ENCODE results near the gene SLC5A10. TPM values are rescaled to one million over a fixed set of nuclear protein-coding genes. Genes with fewer than 3 reads are reported as not detected.

The SLC5A10 gene
- total RNA-seq, 6 experiments from 2014 or later = 0.07 to 0.14 TPM; not detected in 4

DNA sequence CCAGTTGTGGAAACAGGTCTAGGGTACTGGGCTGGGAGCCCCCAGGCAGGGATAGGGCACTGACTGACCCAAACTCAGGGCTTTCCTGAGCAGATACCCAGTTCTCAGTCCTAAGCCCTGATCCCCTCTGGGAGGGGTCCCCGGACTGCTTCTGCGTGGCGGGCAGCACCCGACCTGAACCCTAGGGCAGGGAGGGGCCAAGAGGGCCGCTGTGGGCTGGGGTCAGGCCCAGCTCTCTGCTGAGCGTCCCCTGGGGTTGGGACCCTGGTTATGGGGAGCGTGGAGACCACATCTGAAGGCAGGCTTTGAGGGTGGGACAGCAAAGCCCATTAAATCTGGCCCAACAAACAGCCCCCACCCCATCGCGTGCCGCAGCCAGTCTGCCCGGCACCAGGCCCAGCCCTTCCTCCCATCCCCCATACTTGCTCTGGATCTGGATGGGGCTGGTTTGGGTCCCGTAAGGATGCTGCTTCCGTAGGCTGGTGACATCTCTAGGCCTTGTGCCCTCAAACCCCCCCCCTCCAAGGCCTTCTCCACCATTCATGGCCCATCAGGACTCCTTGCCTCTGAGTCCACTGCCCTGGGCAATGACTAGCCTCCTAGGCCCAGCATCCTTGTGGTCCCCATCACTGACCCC, 53.3 kb downstream of the SLC5A10 start:
- Histone ChIP-seq H3K27ac (peak overlapping the region; percentile 70 to 79 (median 79)), H3K27me3 (no peaks in the 10 kb centered on the region), H3K4me1 (peaks cover 0 to 48% (median 11%) of the 10 kb centered on the region in 4 donors), H3K4me3 (peak overlapping the region; percentile 38 to 76 (median 63)), H3K9me3 (no peaks in the 10 kb centered on the region), H3K36me3 (no peaks in the 10 kb centered on the region)
- peak; percentile 33 to 55 (median 48) for ATAC-seq
- 40% methylated on average over 1 of the region's 13 CpGs for WGBS (ENCODE audit: insufficient coverage, low coverage, low lambda C conversion rate, missing lambda C conversion rate)
- DNase-seq = peak in 1 of 3 donors; percentile 58
- TF ChIP-seq POLR2A (IDR thresholded peaks at IDR 0.05) (no peak), CTCF (IDR thresholded peaks at IDR 0.05) (no peak)
- intact Hi-C loops (cut with DNase I) = no loop called here

- peak overlapping the region in 2 of 3 donors; percentile 6 to 79 for H3K27ac ChIP-seq
- ATAC-seq = peak; percentile 49 to 69 (median 62)
- H3K27me3 ChIP-seq = no peaks in the 10 kb centered on the region
- intact Hi-C loops (cut with DNase I) = no loop called here
- H3K4me1 ChIP-seq = peaks cover 0 to 47% (median 11%) of the 10 kb centered on the region in 4 donors
- no peaks in the 10 kb centered on the region for H3K36me3 ChIP-seq
- no peaks in the 10 kb centered on the region for H3K9me3 ChIP-seq
- TF ChIP-seq CTCF (IDR thresholded peaks at IDR 0.05) (no peak), POLR2A (IDR thresholded peaks at IDR 0.05) (no peak)
- H3K4me3 ChIP-seq = peak overlapping the region in 1 of 3 donors; percentile 63
- DNase-seq = peak in 1 of 3 donors; percentile 80
- WGBS (ENCODE audit: insufficient coverage, low coverage, low lambda C conversion rate, missing lambda C conversion rate) = 34% methylated on average over 2 of the region's 4 CpGs
These were observed 53.9 kb downstream of the SLC5A10 start for GRCh38 chr17:19005789-19006430.

DNA sequence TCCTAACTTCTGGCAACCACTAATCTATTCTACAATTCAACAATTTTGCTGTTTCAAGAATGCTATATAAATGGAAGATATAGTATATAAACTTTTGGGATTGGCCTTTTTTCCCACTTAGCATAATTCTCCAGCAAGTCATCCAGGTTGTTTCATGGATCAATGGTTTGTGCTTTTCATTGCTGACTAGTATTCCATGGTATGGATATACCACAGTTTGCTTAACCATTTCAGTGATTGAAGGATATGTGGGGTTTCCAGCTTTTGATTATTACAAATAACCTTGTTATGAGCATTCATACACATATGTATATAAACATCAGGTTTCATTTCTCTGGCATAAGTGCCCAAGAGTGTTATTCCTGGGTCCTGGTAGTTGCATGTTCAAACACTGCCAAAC, 54.7 kb downstream of the SLC5A10 start:
- TF ChIP-seq CTCF (IDR thresholded peaks at IDR 0.05) = no peak
- no peak for TF ChIP-seq POLR2A (IDR thresholded peaks at IDR 0.05)
- no peaks in the 10 kb centered on the region for H3K9me3 ChIP-seq
- DNase-seq (no peak), ATAC-seq (no peak)
- intact Hi-C loops (cut with DNase I) = no loop called here
- peaks cover 0 to 39% (median 11%) of the 10 kb centered on the region in 4 donors for H3K4me1 ChIP-seq
- no peaks in the 10 kb centered on the region for H3K36me3 ChIP-seq
- H3K4me3 ChIP-seq = no peak overlapping the region
- no peaks in the 10 kb centered on the region for H3K27me3 ChIP-seq
- no peak overlapping the region for H3K27ac ChIP-seq

- no peak for DNase-seq
- 98% methylated on average over 5 of the region's 12 CpGs for WGBS (ENCODE audit: insufficient coverage, low coverage, low lambda C conversion rate, missing lambda C conversion rate)
These were observed 58.0 kb downstream of the SLC5A10 start for GRCh38 chr17:19009970-19010369.

More at GRCh38 chr17:19009970-19010369, 58.0 kb downstream of the SLC5A10 start:
- peaks cover 0 to 20% (median 9%) of the 10 kb centered on the region in 4 donors for H3K4me1 ChIP-seq
- H3K27me3 ChIP-seq = no peaks in the 10 kb centered on the region
- TF ChIP-seq CTCF (IDR thresholded peaks at IDR 0.05) (no peak), POLR2A (IDR thresholded peaks at IDR 0.05) (no peak)
- intact Hi-C loops (cut with DNase I) = no loop called here
- no peak for ATAC-seq
- no peaks in the 10 kb centered on the region for H3K9me3 ChIP-seq
- no peak overlapping the region for H3K27ac ChIP-seq
- no peaks in the 10 kb centered on the region for H3K36me3 ChIP-seq
- H3K4me3 ChIP-seq = no peak overlapping the region
